ENCODE results near the gene TMEM131L.

- TF ChIP-seq, protein P1, sequence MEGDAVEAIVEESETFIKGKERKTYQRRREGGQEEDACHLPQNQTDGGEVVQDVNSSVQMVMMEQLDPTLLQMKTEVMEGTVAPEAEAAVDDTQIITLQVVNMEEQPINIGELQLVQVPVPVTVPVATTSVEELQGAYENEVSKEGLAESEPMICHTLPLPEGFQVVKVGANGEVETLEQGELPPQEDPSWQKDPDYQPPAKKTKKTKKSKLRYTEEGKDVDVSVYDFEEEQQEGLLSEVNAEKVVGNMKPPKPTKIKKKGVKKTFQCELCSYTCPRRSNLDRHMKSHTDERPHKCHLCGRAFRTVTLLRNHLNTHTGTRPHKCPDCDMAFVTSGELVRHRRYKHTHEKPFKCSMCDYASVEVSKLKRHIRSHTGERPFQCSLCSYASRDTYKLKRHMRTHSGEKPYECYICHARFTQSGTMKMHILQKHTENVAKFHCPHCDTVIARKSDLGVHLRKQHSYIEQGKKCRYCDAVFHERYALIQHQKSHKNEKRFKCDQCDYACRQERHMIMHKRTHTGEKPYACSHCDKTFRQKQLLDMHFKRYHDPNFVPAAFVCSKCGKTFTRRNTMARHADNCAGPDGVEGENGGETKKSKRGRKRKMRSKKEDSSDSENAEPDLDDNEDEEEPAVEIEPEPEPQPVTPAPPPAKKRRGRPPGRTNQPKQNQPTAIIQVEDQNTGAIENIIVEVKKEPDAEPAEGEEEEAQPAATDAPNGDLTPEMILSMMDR (IDR thresholded peaks at IDR 0.05), result no peak
- TF ChIP-seq ZFX (IDR thresholded peaks at IDR 0.05; ENCODE audit: borderline replicate concordance), result no peak
Observed at GRCh38 chr4:153538487-153539357, 72.6 kb downstream of the TMEM131L start.
